ENCODE results near the gene KIF3A. TPM values are rescaled to one million over a fixed set of nuclear protein-coding genes. Genes with fewer than 3 reads are reported as not detected.

KIF3A gene
- total RNA-seq, 4 donors from 2014 or later: 2.1 to 5.8 (median 4.3) TPM

- TF ChIP-seq, protein P1, sequence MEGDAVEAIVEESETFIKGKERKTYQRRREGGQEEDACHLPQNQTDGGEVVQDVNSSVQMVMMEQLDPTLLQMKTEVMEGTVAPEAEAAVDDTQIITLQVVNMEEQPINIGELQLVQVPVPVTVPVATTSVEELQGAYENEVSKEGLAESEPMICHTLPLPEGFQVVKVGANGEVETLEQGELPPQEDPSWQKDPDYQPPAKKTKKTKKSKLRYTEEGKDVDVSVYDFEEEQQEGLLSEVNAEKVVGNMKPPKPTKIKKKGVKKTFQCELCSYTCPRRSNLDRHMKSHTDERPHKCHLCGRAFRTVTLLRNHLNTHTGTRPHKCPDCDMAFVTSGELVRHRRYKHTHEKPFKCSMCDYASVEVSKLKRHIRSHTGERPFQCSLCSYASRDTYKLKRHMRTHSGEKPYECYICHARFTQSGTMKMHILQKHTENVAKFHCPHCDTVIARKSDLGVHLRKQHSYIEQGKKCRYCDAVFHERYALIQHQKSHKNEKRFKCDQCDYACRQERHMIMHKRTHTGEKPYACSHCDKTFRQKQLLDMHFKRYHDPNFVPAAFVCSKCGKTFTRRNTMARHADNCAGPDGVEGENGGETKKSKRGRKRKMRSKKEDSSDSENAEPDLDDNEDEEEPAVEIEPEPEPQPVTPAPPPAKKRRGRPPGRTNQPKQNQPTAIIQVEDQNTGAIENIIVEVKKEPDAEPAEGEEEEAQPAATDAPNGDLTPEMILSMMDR (IDR thresholded peaks at IDR 0.05; ENCODE audit: low read depth): no peak
These were observed 14.1 kb upstream of the KIF3A start for GRCh38 chr5:132751444-132751843.

- TF ChIP-seq, protein P1 (IDR thresholded peaks at IDR 0.05; ENCODE audit: low read depth): no peak
These were observed 13.3 kb upstream of the KIF3A start for GRCh38 chr5:132750471-132751230.

- TF ChIP-seq, protein P1 (IDR thresholded peaks at IDR 0.05; ENCODE audit: low read depth): no peak
These were observed 12.2 kb upstream of the KIF3A start for GRCh38 chr5:132749506-132749905.

DNA sequence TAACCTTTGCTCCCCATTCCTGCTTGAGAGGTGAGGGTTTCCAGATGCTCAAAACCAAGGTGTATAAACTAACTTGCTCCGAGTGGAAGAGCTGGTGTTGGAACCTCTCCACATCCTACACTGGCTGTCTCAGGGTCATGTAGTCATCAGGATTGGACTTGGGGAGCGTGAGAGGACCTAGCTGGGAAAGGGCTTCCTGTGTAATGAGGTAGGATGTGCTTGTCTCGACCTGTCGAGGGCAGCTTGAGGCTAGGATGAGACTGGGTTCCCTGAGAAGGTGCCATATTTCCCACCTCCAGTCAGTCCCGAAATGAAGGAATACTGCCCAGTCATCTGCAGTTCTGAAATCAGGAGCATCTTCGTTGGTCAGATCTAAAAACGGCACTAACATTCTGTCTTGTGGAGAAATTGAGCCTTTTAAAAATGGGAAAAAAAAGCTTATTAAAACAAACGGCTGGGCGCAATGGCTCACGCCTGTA is 11.2 kb upstream of the KIF3A start:
- TF ChIP-seq, protein P1 (IDR thresholded peaks at IDR 0.05; ENCODE audit: low read depth): no peak

DNA sequence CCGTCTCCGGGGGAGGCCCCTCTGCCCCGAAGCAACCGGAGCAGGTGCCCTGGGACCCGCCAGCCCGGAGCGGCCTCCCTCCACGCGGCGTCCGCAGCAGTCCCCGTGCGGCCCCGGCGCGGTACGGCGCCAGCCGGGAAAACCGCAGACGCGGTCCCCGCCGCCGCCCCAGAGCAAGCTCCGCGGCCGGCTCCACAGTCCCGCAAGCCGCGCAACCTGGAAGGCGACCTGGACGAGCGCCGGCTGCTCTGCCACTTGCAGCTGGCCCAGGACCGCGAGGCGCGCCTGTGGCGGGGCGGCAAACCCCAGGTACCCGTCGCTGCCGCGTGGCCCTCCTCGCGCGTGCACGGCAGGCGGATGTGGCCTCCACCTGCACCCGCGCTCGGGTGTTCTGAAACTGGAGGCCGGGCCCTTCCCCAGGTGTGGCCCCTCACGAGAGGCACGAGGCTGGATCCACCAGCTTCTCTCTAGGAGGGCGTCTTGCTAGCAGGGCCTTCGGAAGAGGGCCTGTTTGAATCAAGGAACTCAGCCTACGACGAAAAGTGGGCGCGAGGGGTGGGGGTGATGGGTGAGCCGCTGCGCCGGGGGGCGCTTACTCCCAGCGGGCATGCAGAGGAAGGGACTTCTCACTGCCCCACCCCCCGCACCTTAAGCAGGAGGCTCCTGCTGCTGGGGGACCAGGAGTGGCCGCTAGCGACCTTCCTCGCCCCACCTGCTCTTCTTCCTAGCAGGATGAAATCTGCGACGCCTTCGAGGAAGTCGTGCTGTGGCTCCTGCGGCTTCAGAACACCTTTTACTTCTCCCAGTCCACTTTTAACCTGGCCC is 10.5 kb upstream of the KIF3A start:
- TF ChIP-seq, protein P1 (IDR thresholded peaks at IDR 0.05; ENCODE audit: low read depth): no peak

- TF ChIP-seq, protein P1 (IDR thresholded peaks at IDR 0.05; ENCODE audit: low read depth): no peak
These were observed 9.7 kb upstream of the KIF3A start, which contains the start of gene CCNI2 for GRCh38 chr5:132746954-132747615. CCNI2 (plus strand) TSS chr5:132747426; CDS start chr5:132747496, 70 bp downstream.
